Measurements from ENCODE around the gene CRB2. TPM values are rescaled to one million over a fixed set of nuclear protein-coding genes. Genes with fewer than 3 reads are reported as not detected.

The CRB2 gene
- total RNA-seq, 6 experiments from 2014 or later, result not detected

- intact Hi-C loops (cut with DNase I), result no loop called here
- DNase-seq (no peak), ATAC-seq (no peak)
- H3K4me3 ChIP-seq, result no peak overlapping the region
- no peaks in the 10 kb centered on the region for H3K9me3 ChIP-seq
- no peaks in the 10 kb centered on the region for H3K27me3 ChIP-seq
- H3K36me3 ChIP-seq, result no peaks in the 10 kb centered on the region
- 73% methylated on average over 10 of the region's 14 CpGs for WGBS (ENCODE audit: insufficient coverage, low coverage, low lambda C conversion rate, missing lambda C conversion rate)
- no peak for TF ChIP-seq CTCF (IDR thresholded peaks at IDR 0.05)
- TF ChIP-seq POLR2A (IDR thresholded peaks at IDR 0.05), result no peak
- no peaks in the 10 kb centered on the region for H3K4me1 ChIP-seq
- no peak overlapping the region for H3K27ac ChIP-seq
Measured at GRCh38 chr9:123387686-123388085, 31.7 kb downstream of the CRB2 start.

- H3K9me3 ChIP-seq, result no peaks in the 10 kb centered on the region
- no peaks in the 10 kb centered on the region for H3K4me1 ChIP-seq
- 43% methylated on average over 2 of the region's 10 CpGs for WGBS (ENCODE audit: insufficient coverage, low coverage, low lambda C conversion rate, missing lambda C conversion rate)
- no peaks in the 10 kb centered on the region for H3K36me3 ChIP-seq
- no peak overlapping the region for H3K27ac ChIP-seq
- DNase-seq (no peak), ATAC-seq (no peak)
- no peak for TF ChIP-seq POLR2A (IDR thresholded peaks at IDR 0.05)
- no peak for TF ChIP-seq CTCF (IDR thresholded peaks at IDR 0.05)
- intact Hi-C loops (cut with DNase I), result no loop called here
- no peaks in the 10 kb centered on the region for H3K27me3 ChIP-seq
- no peak overlapping the region for H3K4me3 ChIP-seq
Measured at GRCh38 chr9:123389070-123389469, 33.1 kb downstream of the CRB2 start.

- Histone ChIP-seq H3K27ac (no peak overlapping the region), H3K27me3 (no peaks in the 10 kb centered on the region), H3K4me1 (no peaks in the 10 kb centered on the region), H3K4me3 (no peak overlapping the region), H3K9me3 (no peaks in the 10 kb centered on the region), H3K36me3 (no peaks in the 10 kb centered on the region)
- ATAC-seq (no peak), DNase-seq (no peak)
- intact Hi-C loops (cut with DNase I), result no loop called here
- TF ChIP-seq POLR2A (IDR thresholded peaks at IDR 0.05), result no peak
- no peak for TF ChIP-seq CTCF (IDR thresholded peaks at IDR 0.05)
- 83% methylated on average over 1 of the region's 12 CpGs for WGBS (ENCODE audit: insufficient coverage, low coverage, low lambda C conversion rate, missing lambda C conversion rate)
Measured at GRCh38 chr9:123389698-123390097, 33.7 kb downstream of the CRB2 start.

- H3K9me3 ChIP-seq, result no peaks in the 10 kb centered on the region
- 92% methylated on average over 6 of the region's 23 CpGs for WGBS (ENCODE audit: insufficient coverage, low coverage, low lambda C conversion rate, missing lambda C conversion rate)
- intact Hi-C loops (cut with DNase I), result no loop called here
- no peak overlapping the region for H3K27ac ChIP-seq
- DNase-seq (no peak), ATAC-seq (no peak)
- no peaks in the 10 kb centered on the region for H3K36me3 ChIP-seq
- no peaks in the 10 kb centered on the region for H3K27me3 ChIP-seq
- no peak overlapping the region for H3K4me3 ChIP-seq
- no peaks in the 10 kb centered on the region for H3K4me1 ChIP-seq
- TF ChIP-seq CTCF (IDR thresholded peaks at IDR 0.05) (no peak), POLR2A (IDR thresholded peaks at IDR 0.05) (no peak)
Measured at GRCh38 chr9:123390337-123391135, 34.5 kb downstream of the CRB2 start.
